Karpas-422 (cell line): ENCODE measurements around the gene RIPOR3. TPM values are rescaled to one million over a fixed set of nuclear protein-coding genes. Genes with fewer than 3 reads are reported as not detected.
A peak's percentile ranks its signal among the peaks of the same experiment; 100 is the strongest.

Experiments used
- DNase-seq: peaks from one replicate; pipeline ENCODE4 v3.0.0-alpha.2; 2015
- H2AFZ ChIP-seq: fragments of 200-600 bp; sonication (generic); 2 replicates; pipeline ENCODE4 v1.6.1; 2014; ENCODE audit warnings: antibody characterized with exemption, low read length, mixed read lengths
- H3K27ac ChIP-seq: fragments of 200-600 bp; sonication (generic); 2 replicates; pipeline ENCODE4 v1.5.1; 2014; ENCODE audit warnings: mild to moderate bottlenecking, low read length, moderate library complexity
- H3K27me3 ChIP-seq: fragments of 200-600 bp; sonication (generic); 2 replicates; pipeline ENCODE4 v1.6.1; 2014; ENCODE audit warnings: low read length, mixed read lengths
- H3K36me3 ChIP-seq: fragments of 200-600 bp; sonication (generic); 2 replicates; pipeline ENCODE4 v1.6.1; 2014; ENCODE audit warnings: low read length, mixed read lengths; ENCODE audit not compliant: insufficient read depth
- H3K4me1 ChIP-seq: fragments of 200-600 bp; sonication (generic); 2 replicates; pipeline ENCODE4 v1.6.1; 2014; ENCODE audit warnings: mild to moderate bottlenecking, low read length, mixed read lengths
- H3K4me2 ChIP-seq: fragments of 200-600 bp; sonication (generic); 2 replicates; pipeline ENCODE4 v1.6.1; 2014; ENCODE audit warnings: low read length, low read depth, mild to moderate bottlenecking; ENCODE audit not compliant: poor library complexity, severe bottlenecking
- H3K4me3 ChIP-seq: fragments of 200-600 bp; sonication (generic); 2 replicates; pipeline ENCODE4 v1.5.1; 2014; ENCODE audit warnings: mild to moderate bottlenecking, antibody characterized with exemption, low read length, mixed read lengths
- H3K79me2 ChIP-seq: fragments of 200-600 bp; sonication (generic); 2 replicates; pipeline ENCODE4 v1.6.1; 2014; ENCODE audit warnings: mild to moderate bottlenecking, low read length, mixed read lengths
- H3K9ac ChIP-seq: fragments of 200-600 bp; sonication (generic); 2 replicates; pipeline ENCODE4 v1.6.0; 2014; ENCODE audit warnings: low read length
- H3K9me2 ChIP-seq: fragments of 200-600 bp; sonication (generic), shearing (Covaris generic); replicated peaks from 2 replicates; pipeline ENCODE4 v1.6.0; 2014; ENCODE audit warnings: mild to moderate bottlenecking, low read length, moderate library complexity; ENCODE audit not compliant: insufficient read depth
- H3K9me3 ChIP-seq: fragments of 300-700, 200-600 bp; sonication (generic); 2 replicates; pipeline ENCODE4 v1.6.1; 2014; ENCODE audit warnings: low read length, mixed read lengths
- H4K20me1 ChIP-seq: fragments of 200-600 bp; sonication (generic); 2 replicates; pipeline ENCODE4 v1.6.1; 2014; ENCODE audit warnings: mild to moderate bottlenecking, antibody characterized with exemption, low read length, low read depth; ENCODE audit not compliant: insufficient read depth
- total RNA-seq: library from RNA; depleted of rRNA; stranded (reverse); fragments of >200 nt; shearing (Covaris generic); gene quantifications from 2 replicates; pipeline ENCODE4 v1.2.3, GENCODE V29; 2014; ENCODE audit warnings: low replicate concordance

The RIPOR3 gene
- total RNA-seq, 1 experiment from 2014 or later: not detected

DNA sequence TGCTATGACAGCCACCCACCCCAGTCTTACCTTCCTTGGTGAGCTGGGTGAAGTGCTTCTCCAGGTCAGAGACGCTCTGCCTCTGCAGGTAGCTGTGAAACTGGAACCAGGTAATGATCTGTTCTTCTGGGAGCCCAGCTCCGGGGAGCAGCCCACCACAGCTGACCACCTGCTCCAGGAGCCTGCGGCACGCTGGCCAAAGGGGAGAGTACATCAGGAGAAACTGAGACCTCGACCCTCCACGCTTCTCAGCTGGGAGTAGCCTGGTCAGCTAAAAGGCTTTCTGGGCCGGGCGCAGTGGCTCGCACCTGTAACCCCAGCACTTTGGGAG lies 98.4 kb downstream of the RIPOR3 start:
- Histone ChIP-seq H3K79me2 (no peaks in the 10 kb centered on the region), H2AFZ (no peak overlapping the region), H3K9ac (no peak overlapping the region), H4K20me1 (no peaks in the 10 kb centered on the region), H3K9me2 (no peaks in the 10 kb centered on the region), H3K36me3 (no peaks in the 10 kb centered on the region), H3K4me2 (no peak overlapping the region), H3K9me3 (no peaks in the 10 kb centered on the region), H3K27me3 (no peaks in the 10 kb centered on the region), H3K4me3 (no peak overlapping the region), H3K27ac (no peak overlapping the region), H3K4me1 (no peaks in the 10 kb centered on the region)
- no peak for DNase-seq

DNA sequence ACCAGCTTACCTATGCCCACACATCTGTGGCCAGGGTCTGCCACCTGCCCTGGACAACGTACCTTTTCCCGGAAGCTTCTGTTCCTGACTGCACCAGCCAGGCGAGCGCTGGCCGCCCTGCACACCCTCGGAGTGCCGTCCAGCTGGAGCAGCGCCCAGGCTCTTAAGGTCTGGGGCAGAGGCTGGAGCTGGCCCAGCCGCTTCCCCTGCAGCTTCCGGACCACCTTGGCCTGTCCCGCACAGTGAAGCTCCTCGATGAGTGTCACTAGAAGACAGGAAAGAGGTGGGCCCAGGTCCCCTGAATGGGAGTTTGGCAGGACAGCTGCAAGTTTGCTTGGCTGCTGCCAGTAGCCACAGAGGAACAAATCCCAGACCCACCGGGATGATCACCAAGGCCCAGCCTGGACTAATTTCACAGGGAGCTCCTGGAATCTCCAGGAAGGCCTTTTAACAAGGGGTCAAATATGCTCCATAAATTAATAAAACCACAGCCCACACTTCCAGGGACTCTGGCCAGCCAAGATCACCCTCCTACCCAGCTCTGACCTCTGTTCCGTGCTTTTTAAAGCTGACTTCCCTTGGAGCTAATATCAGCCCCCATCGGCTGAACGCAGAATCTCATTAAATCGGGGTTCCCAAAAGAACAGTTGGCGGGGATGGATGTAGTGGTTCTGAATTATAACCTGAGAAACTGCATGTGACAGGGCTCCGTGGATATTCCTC lies 98.9 kb downstream of the RIPOR3 start:
- Histone ChIP-seq H3K79me2 (no peaks in the 10 kb centered on the region), H3K27me3 (no peaks in the 10 kb centered on the region), H3K9me2 (no peaks in the 10 kb centered on the region), H3K4me1 (no peaks in the 10 kb centered on the region), H4K20me1 (no peaks in the 10 kb centered on the region), H3K9me3 (no peaks in the 10 kb centered on the region), H2AFZ (no peak overlapping the region), H3K4me3 (no peak overlapping the region), H3K27ac (no peak overlapping the region), H3K4me2 (no peak overlapping the region), H3K9ac (no peak overlapping the region), H3K36me3 (no peaks in the 10 kb centered on the region)
- DNase-seq: no peak

- Histone ChIP-seq H3K9ac (no peak overlapping the region), H3K36me3 (no peaks in the 10 kb centered on the region), H4K20me1 (no peaks in the 10 kb centered on the region), H3K9me3 (no peaks in the 10 kb centered on the region), H3K79me2 (no peaks in the 10 kb centered on the region), H3K27me3 (no peaks in the 10 kb centered on the region), H3K9me2 (no peaks in the 10 kb centered on the region), H2AFZ (no peak overlapping the region), H3K27ac (no peak overlapping the region), H3K4me3 (no peak overlapping the region), H3K4me2 (no peak overlapping the region), H3K4me1 (no peaks in the 10 kb centered on the region)
- DNase-seq: no peak
Measured at GRCh38 chr20:50591233-50591852, 100.0 kb downstream of the RIPOR3 start.

- no peaks in the 10 kb centered on the region for H3K9me3 ChIP-seq
- H4K20me1 ChIP-seq: no peaks in the 10 kb centered on the region
- no peaks in the 10 kb centered on the region for H3K27me3 ChIP-seq
- no peak for DNase-seq
- H3K79me2 ChIP-seq: no peaks in the 10 kb centered on the region
- H3K9me2 ChIP-seq: no peaks in the 10 kb centered on the region
- H3K9ac ChIP-seq: no peak overlapping the region
- H3K36me3 ChIP-seq: no peaks in the 10 kb centered on the region
- no peak overlapping the region for H3K4me3 ChIP-seq
- H3K4me1 ChIP-seq: no peaks in the 10 kb centered on the region
- no peak overlapping the region for H3K4me2 ChIP-seq
- no peak overlapping the region for H3K27ac ChIP-seq
- H2AFZ ChIP-seq: no peak overlapping the region
Measured at GRCh38 chr20:50590348-50590664, 101.0 kb downstream of the RIPOR3 start.

DNA sequence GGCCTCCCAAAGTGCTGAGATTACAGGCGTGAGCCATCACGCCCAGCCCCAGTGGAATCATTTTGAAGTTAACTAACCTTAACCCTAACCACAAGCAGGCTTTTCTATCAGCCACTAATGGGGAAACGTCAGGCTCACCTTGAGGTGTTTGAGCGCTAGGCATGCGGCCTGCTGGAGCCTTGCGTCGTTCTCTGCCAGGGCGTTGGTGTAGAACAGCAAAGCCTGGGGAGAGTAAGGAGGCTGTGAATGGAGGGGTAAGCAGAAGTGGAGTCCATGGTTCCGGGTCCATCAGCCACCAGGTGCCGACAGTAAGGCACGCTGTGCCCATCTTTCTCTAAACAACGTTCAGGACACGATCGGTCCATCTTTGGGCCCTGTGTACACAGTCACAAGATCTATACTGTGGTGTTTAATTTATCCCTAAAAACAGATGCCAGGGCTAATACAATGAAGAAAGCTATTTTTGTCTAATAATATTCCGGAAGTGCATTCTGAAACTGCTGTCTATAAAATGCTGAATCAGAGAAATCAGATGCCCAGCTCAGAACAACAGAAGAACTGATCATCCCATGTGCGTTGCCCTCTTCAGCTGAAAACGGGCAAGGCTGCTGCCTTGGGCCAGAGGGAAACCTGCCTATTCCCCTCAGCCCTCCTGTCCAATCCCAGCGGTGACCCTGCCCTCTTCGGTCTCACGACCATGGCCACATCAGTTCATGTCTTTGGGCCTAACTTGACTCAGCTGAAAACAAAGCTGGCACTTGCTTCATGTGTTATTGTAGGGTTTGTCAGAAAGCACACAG lies 101.6 kb downstream of the RIPOR3 start:
- no peaks in the 10 kb centered on the region for H3K79me2 ChIP-seq
- no peak for DNase-seq
- H3K4me3 ChIP-seq: no peak overlapping the region
- no peaks in the 10 kb centered on the region for H3K4me1 ChIP-seq
- no peak overlapping the region for H3K27ac ChIP-seq
- no peaks in the 10 kb centered on the region for H3K36me3 ChIP-seq
- H3K9me3 ChIP-seq: no peaks in the 10 kb centered on the region
- no peak overlapping the region for H3K9ac ChIP-seq
- no peak overlapping the region for H3K4me2 ChIP-seq
- H2AFZ ChIP-seq: no peak overlapping the region
- no peaks in the 10 kb centered on the region for H3K27me3 ChIP-seq
- H4K20me1 ChIP-seq: no peaks in the 10 kb centered on the region
- no peaks in the 10 kb centered on the region for H3K9me2 ChIP-seq

DNA sequence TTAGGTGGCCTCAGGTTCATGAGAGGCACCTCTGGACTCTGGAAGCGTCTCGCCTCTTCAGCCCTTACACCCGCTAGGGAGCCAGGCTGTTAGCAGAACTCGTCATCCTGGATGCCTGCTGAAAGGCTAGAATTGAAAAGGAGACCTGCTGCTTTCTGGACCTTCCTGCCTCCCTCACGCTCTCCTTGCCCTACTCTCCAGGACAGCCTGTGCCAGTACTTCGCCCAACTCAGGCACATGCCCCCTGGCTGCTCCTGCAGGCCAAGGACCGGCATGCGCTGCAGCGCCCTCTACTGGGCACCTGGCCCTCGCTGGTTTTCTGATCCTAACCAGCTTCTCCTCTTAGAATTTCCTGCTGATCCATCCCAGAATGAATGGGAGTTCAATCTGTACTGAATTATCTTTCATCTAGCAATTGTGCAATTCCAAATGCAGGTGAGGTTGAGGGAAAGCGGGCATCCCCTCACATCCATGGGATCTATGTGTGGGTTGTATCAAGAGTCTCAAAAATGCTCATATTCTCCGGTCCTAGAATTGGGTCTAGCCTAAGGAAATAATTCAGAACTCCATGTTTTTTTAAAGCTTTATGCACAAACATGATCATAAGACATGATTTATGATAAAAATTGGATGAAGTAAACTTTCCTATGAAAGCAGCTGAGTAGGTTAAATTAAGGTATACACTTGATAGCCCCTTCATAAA lies 103.2 kb downstream of the RIPOR3 start:
- no peaks in the 10 kb centered on the region for H3K4me1 ChIP-seq
- no peak overlapping the region for H2AFZ ChIP-seq
- H3K9me3 ChIP-seq: no peaks in the 10 kb centered on the region
- H4K20me1 ChIP-seq: no peaks in the 10 kb centered on the region
- H3K36me3 ChIP-seq: no peaks in the 10 kb centered on the region
- no peak overlapping the region for H3K4me3 ChIP-seq
- peak; percentile 85 for DNase-seq
- H3K27me3 ChIP-seq: no peaks in the 10 kb centered on the region
- H3K9me2 ChIP-seq: no peaks in the 10 kb centered on the region
- H3K79me2 ChIP-seq: no peaks in the 10 kb centered on the region
- no peak overlapping the region for H3K27ac ChIP-seq
- no peak overlapping the region for H3K4me2 ChIP-seq
- H3K9ac ChIP-seq: no peak overlapping the region

DNA sequence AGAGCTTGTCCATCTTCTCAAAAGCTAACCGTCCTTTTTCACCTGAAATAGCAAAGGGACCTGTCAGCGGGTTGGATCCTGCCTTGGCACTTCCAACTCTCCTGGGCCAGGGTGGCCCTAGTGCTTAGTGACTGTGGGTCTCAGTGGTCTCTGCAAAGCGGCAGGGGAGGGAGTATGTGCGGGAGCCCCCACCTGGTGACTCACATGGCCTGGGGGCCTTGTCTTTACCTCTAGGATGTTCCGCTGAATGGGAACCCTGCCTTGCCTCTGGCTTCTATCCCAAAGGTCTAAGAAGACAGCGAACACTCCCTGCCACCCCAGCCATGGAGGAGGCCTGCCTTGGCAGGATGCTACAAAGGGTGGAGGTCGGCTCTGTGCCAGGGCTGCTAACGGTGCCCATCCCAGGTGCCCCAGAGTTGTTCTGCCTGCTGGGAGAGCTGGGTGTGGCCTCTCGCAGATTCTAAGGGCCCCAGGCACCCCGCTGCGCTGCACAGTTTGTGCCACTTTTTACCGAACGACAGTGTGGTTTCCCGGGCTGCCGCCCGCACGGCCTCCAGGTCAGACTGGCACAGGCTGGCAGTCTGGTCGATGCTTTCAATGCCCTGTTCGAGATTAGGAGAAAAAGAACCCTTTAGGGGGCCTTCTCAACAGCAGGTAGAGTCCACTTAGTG lies 103.9 kb downstream of the RIPOR3 start:
- no peak for DNase-seq
- Histone ChIP-seq H3K27ac (no peak overlapping the region), H3K79me2 (no peaks in the 10 kb centered on the region), H3K9me3 (no peaks in the 10 kb centered on the region), H4K20me1 (0 out of 2 replicates have a peak, but pooled peaks cover 2% of the 10 kb centered on the region), H3K9me2 (no peaks in the 10 kb centered on the region), H2AFZ (no peak overlapping the region), H3K4me3 (no peak overlapping the region), H3K27me3 (no peaks in the 10 kb centered on the region), H3K36me3 (no peaks in the 10 kb centered on the region), H3K4me1 (no peaks in the 10 kb centered on the region), H3K9ac (no peak overlapping the region), H3K4me2 (no peak overlapping the region)
